Panc1 (cell line): Measurements from ENCODE around the gene SLC19A2. TPM values are rescaled to one million over a fixed set of nuclear protein-coding genes. Genes with fewer than 3 reads are reported as not detected.
A peak's percentile ranks its signal among the peaks of the same experiment; 100 is the strongest.

Experiments used
- ATAC-seq: fragments of 200-7000 bp; cut with Tn5 transposase; 2 replicates; pipeline ENCODE4 v1.9.1; 2020; ENCODE audit warnings: mild to moderate bottlenecking, moderate library complexity
- BruUV-seq: library from RNA; stranded (reverse); fragments of 400-500 nt; replicated peaks from 2 replicates; lab custom pipeline; 2021; lab: Mats Ljungman, UMichigan
- CTCF ChIA-PET: fragments of 300-600 bp; sonication (Branson Sonifier 250); formaldehyde crosslinking; loops from one replicate; lab custom pipeline; 2022; ENCODE audit warnings: antibody characterized with exemption; lab: Charles Lee
- POLR2A ChIA-PET: fragments of 300-600 bp; sonication (Branson Sonifier 250); formaldehyde crosslinking; loops from one replicate; lab custom pipeline; 2022; ENCODE audit warnings: antibody characterized with exemption; lab: Charles Lee
- DNase-seq: peaks from one replicate; pipeline ENCODE4 v3.0.0-alpha.2; 2010; ENCODE audit warnings: low read depth, low spot score
- H3K27ac ChIP-seq: 2 replicates; pipeline ENCODE4 v1.5.1; 2011; ENCODE audit warnings: mild to moderate bottlenecking, low read length, inconsistent platforms
- H3K27me3 ChIP-seq: fragments of 200-500 bp; sonication (Bioruptor generic); 2 replicates; pipeline ENCODE4 v1.6.0; 2014; ENCODE audit warnings: low read length, inconsistent platforms; ENCODE audit not compliant: control insufficient read depth, insufficient read depth
- H3K36me3 ChIP-seq: fragments of 200-500 bp; sonication (Bioruptor generic); 2 replicates; pipeline ENCODE4 v1.5.1; 2014; ENCODE audit warnings: inconsistent platforms, mild to moderate bottlenecking, low read length, moderate library complexity; ENCODE audit not compliant: control insufficient read depth, insufficient read depth
- H3K4me1 ChIP-seq: 2 replicates; pipeline ENCODE4 v1.5.1; 2011; ENCODE audit warnings: inconsistent platforms, mild to moderate bottlenecking, low read length, moderate library complexity; ENCODE audit not compliant: control insufficient read depth, insufficient read depth
- H3K4me3 ChIP-seq, 2 experiments: 2 replicates each; pipeline ENCODE4 v1.5.1; 2011 to 2012; ENCODE audit warnings: low read depth in 2 of 2, low read length in 2 of 2, mild to moderate bottlenecking in 2 of 2, inconsistent platforms in 1 of 2, moderate library complexity in 1 of 2
- H3K9me3 ChIP-seq: fragments of 200-500 bp; sonication (Bioruptor generic); 2 replicates; pipeline ENCODE4 v1.5.1; 2014; ENCODE audit warnings: low read depth, mild to moderate bottlenecking, inconsistent platforms, low read length, moderate library complexity; ENCODE audit not compliant: control insufficient read depth, insufficient read depth
- CTCF ChIP-seq: fragments of 450-650 bp; IDR thresholded peaks from 2 replicates; pipeline ENCODE4 v1.5.1; 2017; ENCODE audit warnings: mild to moderate bottlenecking
- POLR2AphosphoS5 ChIP-seq: IDR thresholded peaks from 2 replicates; pipeline ENCODE4 v1.6.1; 2012; ENCODE audit warnings: mild to moderate bottlenecking, low read depth, low read length, moderate library complexity
- REST ChIP-seq, 2 experiments: IDR thresholded peaks; 2 replicates each; pipeline ENCODE4 v1.6.1; 2011 to 2012; ENCODE audit warnings: low read depth in 2 of 2, control low read depth in 1 of 2, low read length in 1 of 2, mild to moderate bottlenecking in 1 of 2, moderate library complexity in 1 of 2; ENCODE audit not compliant: insufficient read depth in 1 of 2
- SIN3A ChIP-seq: IDR thresholded peaks from 2 replicates; pipeline ENCODE4 v1.6.1; 2012; ENCODE audit warnings: low read depth, mild to moderate bottlenecking, low read length, moderate library complexity, borderline replicate concordance; ENCODE audit not compliant: insufficient read depth
- TCF7L2 ChIP-seq: IDR thresholded peaks from 2 replicates; pipeline ENCODE4 v1.6.1; 2011; ENCODE audit warnings: mild to moderate bottlenecking, low read depth, low read length, inconsistent platforms
- in situ Hi-C: cut with HindIII; loops from 2 replicates; pipeline ENCODE4 v1.10.0; 2016; ENCODE audit warnings: low sequenced_read_pairs, low pct_unique_long_range_greater_than_20kb
- intact Hi-C: fragments of 100-400 bp; cut with micrococcal nuclease; formaldehyde crosslinking; loops from one replicate; pipeline ENCODE4 v1.10.0; 2022; ENCODE audit not compliant: unreplicated experiment
- total RNA-seq: library from RNA; stranded (reverse); gene quantifications from one replicate; pipeline ENCODE4 v1.2.1, GENCODE V29; 2021; ENCODE audit not compliant: unreplicated experiment

SLC19A2 gene
- total RNA-seq, 1 experiment from 2014 or later, result 10.8 TPM

GRCh38 chr1:169427081-169427641, 58.6 kb downstream of the SLC19A2 start, which contains the start of gene CCDC181:
Gene CCDC181, minus strand, starts transcription at chr1:169427474. Its CDS starts 2,547 bp downstream, at chr1:169424927.
- BruUV-seq, result no TSS peak
- intact Hi-C loops (no loop called here), in situ Hi-C loops (no loop called here)
- Histone ChIP-seq H3K9me3 (no peaks in the 10 kb centered on the region), H3K4me3 (peak within 1 kb of the TSS; percentile 63 to 68), H3K36me3 (no peaks in the 10 kb centered on the region), H3K27me3 (peaks cover 15% of the 10 kb centered on the region), H3K27ac (peak within 1 kb of the TSS; percentile 64), H3K4me1 (peaks cover 5% of the 10 kb centered on the region; the same call in 1 of the 2 replicates)
- ChIA-PET POLR2A (no interaction called here), CTCF (no interaction called here)
- TF ChIP-seq REST (IDR thresholded peaks at IDR 0.05; ENCODE audit: insufficient read depth in 1 of 2, low read depth in 2 of 2, low read length in 1 of 2), result no peak
- ATAC-seq, result peak; percentile 99
- DNase-seq, result peak; percentile 20

DNA sequence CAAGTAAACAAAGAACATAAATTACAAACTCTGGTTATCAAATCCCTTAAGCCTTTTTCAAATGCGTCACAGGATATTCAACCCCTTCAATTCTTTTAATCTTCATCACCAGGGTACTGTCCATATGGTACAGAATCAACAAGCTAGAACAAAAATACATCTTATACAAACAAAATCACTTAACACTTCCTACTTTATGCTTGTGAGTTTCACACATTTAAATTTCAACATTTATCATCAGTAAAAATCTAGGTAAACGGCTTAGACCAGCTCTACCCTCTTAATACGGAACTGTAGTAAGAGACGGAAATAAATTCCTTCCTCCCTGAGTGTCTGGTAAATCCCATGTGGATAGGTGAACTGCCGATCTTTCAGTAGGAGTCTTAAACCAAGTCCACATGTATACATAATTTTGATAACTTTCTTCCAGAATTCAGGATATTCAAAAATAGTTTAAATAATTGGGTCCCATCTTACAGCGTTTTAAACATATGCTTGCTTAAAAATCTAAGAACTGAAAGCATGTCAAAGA, 59.5 kb downstream of the SLC19A2 start:
- H3K4me1 ChIP-seq, result peaks cover 5% of the 10 kb centered on the region; the same call in 1 of the 2 replicates
- BruUV-seq, result no TSS peak
- H3K27me3 ChIP-seq, result peaks cover 15% of the 10 kb centered on the region
- peak overlapping the region in 1 of 2 experiments; percentile 63; a peak in 2 of 4 replicates for H3K4me3 ChIP-seq
- no peak for DNase-seq
- in situ Hi-C loops (no loop called here), intact Hi-C loops (no loop called here)
- ChIA-PET CTCF (no interaction called here), POLR2A (no interaction called here)
- no peak for ATAC-seq
- no peak overlapping the region for H3K27ac ChIP-seq
- no peak for TF ChIP-seq SIN3A
- no peak for TF ChIP-seq REST (IDR thresholded peaks at IDR 0.05; ENCODE audit: insufficient read depth in 1 of 2, low read depth in 2 of 2, low read length in 1 of 2)
- no peak for TF ChIP-seq POLR2AphosphoS5
- no peak for TF ChIP-seq CTCF
- TF ChIP-seq TCF7L2, result no peak
- no peaks in the 10 kb centered on the region for H3K36me3 ChIP-seq
- H3K9me3 ChIP-seq, result no peaks in the 10 kb centered on the region
